Measurements from ENCODE around the gene KLK11. TPM values are rescaled to one million over a fixed set of nuclear protein-coding genes. Genes with fewer than 3 reads are reported as not detected.

Gene KLK11
- total and polyA plus RNA-seq, 2 of the 8 experiments (the other 6 are each of a cell fraction or from before 2014, with no cell fraction given), result 0.45 TPM; not detected in 1

DNA sequence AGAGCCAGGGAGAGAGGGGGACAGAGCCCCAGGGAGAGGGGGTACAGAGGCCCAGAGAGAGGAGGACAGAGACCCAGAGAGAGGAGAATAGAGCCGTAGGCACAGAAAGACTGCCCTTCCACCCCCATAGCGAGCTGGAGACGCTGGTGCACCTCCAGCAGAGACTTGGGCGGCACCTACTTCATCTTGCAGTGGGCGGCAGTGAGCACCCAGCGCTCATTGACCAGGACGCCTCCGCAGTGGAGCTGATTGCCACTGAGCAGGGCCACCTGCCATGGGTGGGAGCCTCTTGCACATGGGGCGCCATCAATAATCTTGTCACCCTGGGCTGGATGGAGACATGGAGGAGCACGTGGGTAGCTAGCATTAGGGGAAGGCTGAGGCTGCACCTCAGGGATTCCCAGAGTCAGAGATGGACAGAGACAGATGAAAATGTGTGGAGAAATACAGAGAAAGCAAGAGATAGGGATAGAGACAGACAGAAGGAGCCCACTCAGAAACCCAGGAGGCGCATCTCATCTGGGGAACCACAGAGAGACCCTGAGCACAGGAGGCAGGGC, 44.7 kb downstream of the KLK11 start:
- Histone ChIP-seq H3K56ac (replicated peaks; ENCODE audit: insufficient read length, low read depth, low read length) (no peak overlapping the region), H3K79me2 (ENCODE audit: control insufficient read depth in 1 of 2, insufficient read depth in 2 of 2, low read length in 2 of 2) (no peaks in the 10 kb centered on the region), H3K4me3 (ENCODE audit: extremely low read depth in 1 of 4, insufficient read depth in 2 of 4, low read depth in 3 of 4, low read length in 4 of 4) (no peak overlapping the region), H3K18ac (ENCODE audit: extremely low read depth, low read length) (no peak overlapping the region; the same call in 1 of the 2 replicates), H2BK12ac (ENCODE audit: low read depth, low read length) (peak overlapping the region; percentile 27; the same call in 1 of the 2 replicates), H3K9me3 (ENCODE audit: insufficient read depth in 2 of 2, low read depth in 1 of 2, low read length in 1 of 2) (no peaks in the 10 kb centered on the region), H3K27me3 (replicated peaks in 1 of 4; ENCODE audit: control insufficient read depth in 3 of 4, extremely low read depth in 1 of 4, insufficient read depth in 3 of 4, low read length in 3 of 4) (peaks cover 0 to 6% (median 1%) of the 10 kb centered on the region in 4 experiments; a peak in 2 of 7 replicates), H4K20me1 (replicated peaks in 1 of 2; ENCODE audit: control insufficient read depth in 1 of 2, insufficient read depth in 2 of 2, low read length in 2 of 2) (no peaks in the 10 kb centered on the region), H2BK5ac (ENCODE audit: low read depth, low read length) (no peak overlapping the region), H3K4ac (replicated peaks; ENCODE audit: insufficient read length, low read depth, low read length) (no peak overlapping the region), H2AK5ac (ENCODE audit: low read depth, low read length) (no peak overlapping the region), H3K79me1 (ENCODE audit: low read depth, low read length) (no peaks in the 10 kb centered on the region), H4K5ac (ENCODE audit: insufficient read length, low read depth, low read length) (no peak overlapping the region), H3K27ac (ENCODE audit: low read depth, low read length) (no peak overlapping the region), H4K8ac (ENCODE audit: extremely low read depth, insufficient read depth, low read length) (no peak overlapping the region), H2AFZ (ENCODE audit: low read length) (no peak overlapping the region), H4K91ac (replicated peaks; ENCODE audit: insufficient read length, low read length) (no peak overlapping the region), H3K4me1 (replicated peaks in 1 of 4; ENCODE audit: control insufficient read depth in 3 of 4, insufficient read depth in 4 of 4, low read length in 3 of 4) (peaks cover 0 to 23% (median 12%) of the 10 kb centered on the region in 4 experiments; a peak in 5 of 7 replicates), H3K23me2 (ENCODE audit: low read depth, low read length) (peaks cover 2% of the 10 kb centered on the region; the same call in 1 of the 2 replicates), H3K14ac (ENCODE audit: insufficient read length) (no peak overlapping the region), H2BK15ac (ENCODE audit: low read length) (no peak overlapping the region), H2BK20ac (ENCODE audit: low read length) (no peak overlapping the region), H3K9ac (replicated peaks in 1 of 4; ENCODE audit: extremely low read depth in 1 of 4, low read depth in 3 of 4, low read length in 3 of 4) (no peak overlapping the region), H3K23ac (ENCODE audit: insufficient read length) (no peak overlapping the region), H2BK120ac (replicated peaks; ENCODE audit: low read depth, low read length) (no peak overlapping the region), H3K4me2 (ENCODE audit: insufficient read depth in 1 of 2, low read depth in 2 of 2, low read length in 2 of 2) (no peak overlapping the region), H3K36me3 (ENCODE audit: control insufficient read depth in 2 of 4, insufficient read depth in 4 of 4, low read length in 3 of 4) (peaks cover 0 to 3% (median 0%) of the 10 kb centered on the region in 4 experiments; a peak in 2 of 8 replicates)
- ChIA-PET CTCF (ENCODE audit: partially characterized antibody) (interaction anchor here (1.1 to 1.2 kb wide), 3 partner anchors 35 to 60 kb away, joined by 3 to 5 read pairs (median 3); no protein-coding TSS in a partner anchor), POLR2A (ENCODE audit: partially characterized antibody) (interaction anchor here (1.0 kb wide), 1 partner anchor 9 kb away, joined by 3 read pairs; no protein-coding TSS in a partner anchor)
- 76% methylated on average over 10 of the region's 11 CpGs; no CpG with 5 or more reads in 1 of the 2 experiments for WGBS, 2 experiments (ENCODE audit: extremely low coverage in 1 of 2, insufficient coverage in 1 of 2, insufficient read length in 1 of 2, insufficient replicate concordance in 2 of 2, low coverage in 1 of 2, low lambda C conversion rate in 2 of 2, missing lambda C conversion rate in 1 of 2)
- TF ChIP-seq CREB1 (IDR thresholded peaks at IDR 0.05), result no peak
- no peak for TF ChIP-seq HDAC2 (IDR thresholded peaks at IDR 0.05; ENCODE audit: borderline replicate concordance in 1 of 2, low read depth in 2 of 2, low read length in 2 of 2)
- no peak for DNase-seq (ENCODE audit: low read depth in 1 of 2, low spot score in 2 of 2)
- FAIRE-seq, result no peak

Data from H1 (cell line).